ENCODE measurements around the gene CPM. TPM values are rescaled to one million over a fixed set of nuclear protein-coding genes. Genes with fewer than 3 reads are reported as not detected.
"Not testable (repeated sequence)": the region's sequence is repeated elsewhere in the genome, so short reads cannot be mapped to it uniquely, and the experiment has no call there.

Gene CPM
- total RNA-seq, 6 experiments from 2014 or later = 1.4 to 3.0 (median 2.3) TPM

DNA sequence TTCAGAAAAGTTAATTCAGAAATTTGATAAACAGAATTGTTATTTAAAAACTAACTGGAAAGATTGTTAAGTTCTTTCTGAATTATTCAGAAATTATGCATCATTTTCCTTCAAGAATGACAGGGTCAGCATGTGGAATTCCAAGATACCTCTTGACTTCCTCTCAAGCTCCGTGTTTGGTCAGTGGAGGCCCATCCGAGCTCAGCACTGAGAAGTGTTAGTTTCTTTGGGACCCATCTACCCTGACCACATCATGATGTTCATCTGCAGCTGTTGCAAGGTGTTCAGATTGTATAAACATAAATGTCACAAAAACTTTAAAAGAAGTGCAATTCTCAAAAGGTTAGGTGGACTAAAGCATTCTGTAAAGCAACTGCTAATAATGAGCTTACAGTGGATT, 91.3 kb downstream of the CPM start:
- Mint-ChIP-seq H3K9me3 (peaks cover 9% of the 10 kb centered on the region), H3K36me3 (ENCODE audit: low read depth) (peaks cover 59% of the 10 kb centered on the region), H3K4me3 (peak overlapping the region; percentile 39; the same call in 1 of the 2 replicates), H3K4me1 (ENCODE audit: low read depth) (peaks cover 11% of the 10 kb centered on the region), H3K27ac (no peak overlapping the region), H3K27me3 (ENCODE audit: insufficient read depth) (peaks cover 25% of the 10 kb centered on the region)
- TF ChIP-seq, protein P1, sequence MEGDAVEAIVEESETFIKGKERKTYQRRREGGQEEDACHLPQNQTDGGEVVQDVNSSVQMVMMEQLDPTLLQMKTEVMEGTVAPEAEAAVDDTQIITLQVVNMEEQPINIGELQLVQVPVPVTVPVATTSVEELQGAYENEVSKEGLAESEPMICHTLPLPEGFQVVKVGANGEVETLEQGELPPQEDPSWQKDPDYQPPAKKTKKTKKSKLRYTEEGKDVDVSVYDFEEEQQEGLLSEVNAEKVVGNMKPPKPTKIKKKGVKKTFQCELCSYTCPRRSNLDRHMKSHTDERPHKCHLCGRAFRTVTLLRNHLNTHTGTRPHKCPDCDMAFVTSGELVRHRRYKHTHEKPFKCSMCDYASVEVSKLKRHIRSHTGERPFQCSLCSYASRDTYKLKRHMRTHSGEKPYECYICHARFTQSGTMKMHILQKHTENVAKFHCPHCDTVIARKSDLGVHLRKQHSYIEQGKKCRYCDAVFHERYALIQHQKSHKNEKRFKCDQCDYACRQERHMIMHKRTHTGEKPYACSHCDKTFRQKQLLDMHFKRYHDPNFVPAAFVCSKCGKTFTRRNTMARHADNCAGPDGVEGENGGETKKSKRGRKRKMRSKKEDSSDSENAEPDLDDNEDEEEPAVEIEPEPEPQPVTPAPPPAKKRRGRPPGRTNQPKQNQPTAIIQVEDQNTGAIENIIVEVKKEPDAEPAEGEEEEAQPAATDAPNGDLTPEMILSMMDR (IDR thresholded peaks at IDR 0.05) = no peak
- no peak for DNase-seq

- peaks cover 25% of the 10 kb centered on the region for H3K27me3 Mint-ChIP-seq (ENCODE audit: insufficient read depth)
- peaks cover 63% of the 10 kb centered on the region for H3K36me3 Mint-ChIP-seq (ENCODE audit: low read depth)
- H3K4me3 Mint-ChIP-seq, DNase-seq, H3K9me3 Mint-ChIP-seq: not testable (repeated sequence)
- H3K27ac Mint-ChIP-seq = peak overlapping the region; percentile 65
- peaks cover 15% of the 10 kb centered on the region for H3K4me1 Mint-ChIP-seq (ENCODE audit: low read depth)
These were observed 91.8 kb downstream of the CPM start for GRCh38 chr12:68841175-68841574.

- Mint-ChIP-seq H3K36me3 (ENCODE audit: low read depth) (peaks cover 63% of the 10 kb centered on the region), H3K4me1 (ENCODE audit: low read depth) (peaks cover 20% of the 10 kb centered on the region), H3K27me3 (ENCODE audit: insufficient read depth) (peaks cover 20% of the 10 kb centered on the region), H3K27ac (peak overlapping the region; percentile 47), H3K4me3 (no peak overlapping the region; the same call in 1 of the 2 replicates), H3K9me3 (0 out of 2 replicates have a peak, but pooled peaks cover 3% of the 10 kb centered on the region)
- TF ChIP-seq, protein P1 (IDR thresholded peaks at IDR 0.05) = no peak
- DNase-seq = no peak
These were observed 93.5 kb downstream of the CPM start for GRCh38 chr12:68839183-68840147.

- Mint-ChIP-seq H3K27ac (peak overlapping the region; percentile 25), H3K4me1 (ENCODE audit: low read depth) (peaks cover 20% of the 10 kb centered on the region), H3K36me3 (ENCODE audit: low read depth) (peaks cover 57% of the 10 kb centered on the region), H3K9me3 (0 out of 2 replicates have a peak, but pooled peaks cover 3% of the 10 kb centered on the region), H3K4me3 (no peak overlapping the region; the same call in 1 of the 2 replicates), H3K27me3 (ENCODE audit: insufficient read depth) (peaks cover 24% of the 10 kb centered on the region; the same call in 1 of the 2 replicates)
- TF ChIP-seq, protein P1 (IDR thresholded peaks at IDR 0.05) = no peak
- DNase-seq = no peak
These were observed 94.7 kb downstream of the CPM start for GRCh38 chr12:68838046-68838886.

DNA sequence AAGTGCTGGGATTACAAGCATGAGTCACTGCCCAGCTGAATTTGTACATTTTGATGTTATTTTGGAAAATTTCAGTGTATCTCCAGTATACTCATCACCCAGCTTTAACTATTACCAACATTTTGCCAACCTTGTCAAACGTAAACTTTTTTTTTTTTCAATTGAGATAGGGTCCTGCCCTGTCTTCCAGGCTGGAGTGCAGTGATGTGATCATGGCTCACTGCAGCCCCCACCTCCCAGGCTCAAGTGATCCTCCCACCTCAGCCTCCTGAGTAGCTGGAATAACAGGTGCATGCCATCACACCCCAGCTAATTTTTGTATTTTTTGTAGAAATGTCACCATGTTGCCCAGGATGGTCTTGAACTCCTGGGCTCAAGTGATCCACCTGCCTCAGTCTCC, 95.8 kb downstream of the CPM start:
- Mint-ChIP-seq H3K27me3 (ENCODE audit: insufficient read depth) (peaks cover 24% of the 10 kb centered on the region; the same call in 1 of the 2 replicates), H3K4me3 (no peak overlapping the region), H3K36me3 (ENCODE audit: low read depth) (peaks cover 49% of the 10 kb centered on the region), H3K27ac (no peak overlapping the region), H3K4me1 (ENCODE audit: low read depth) (peaks cover 21% of the 10 kb centered on the region), H3K9me3 (no peaks in the 10 kb centered on the region)
- TF ChIP-seq, protein P1 (IDR thresholded peaks at IDR 0.05) = no peak
- DNase-seq = no peak
